ENCODE measurements around the gene WDR62.

DNA sequence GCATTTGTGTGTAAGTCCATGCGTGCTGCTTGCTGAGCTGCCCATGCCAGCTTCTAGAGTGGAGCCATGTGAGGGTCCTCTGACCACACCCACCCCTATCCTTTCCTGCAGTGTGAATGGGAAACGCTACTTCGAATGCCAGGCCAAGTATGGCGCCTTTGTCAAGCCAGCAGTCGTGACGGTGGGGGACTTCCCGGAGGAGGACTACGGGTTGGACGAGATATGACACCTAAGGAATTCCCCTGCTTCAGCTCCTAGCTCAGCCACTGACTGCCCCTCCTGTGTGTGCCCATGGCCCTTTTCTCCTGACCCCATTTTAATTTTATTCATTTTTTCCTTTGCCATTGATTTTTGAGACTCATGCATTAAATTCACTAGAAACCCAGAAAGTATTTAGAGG is 70.9 kb downstream of the WDR62 start:
- TF ChIP-seq CTCF (IDR thresholded peaks at IDR 0.05; ENCODE audit: insufficient read depth, low read depth, low read length) (no peak), EZH2 (IDR thresholded peaks at IDR 0.05; ENCODE audit: insufficient read depth, low read length) (no peak)
